D721Med (cell line): Measurements from ENCODE around the gene AOAH.
"Not testable (repeated sequence)": the region's sequence is repeated elsewhere in the genome, so short reads cannot be mapped to it uniquely, and the experiment has no call there.

Experiments
- DNase-seq: peaks from one replicate; pipeline ENCODE4 v3.0.0; 2011; ENCODE audit warnings: low spot score; ENCODE audit not compliant: insufficient read length
- FAIRE-seq: peaks from 2 replicates; lab custom pipeline; 2011; peaks lifted over from hg19 to GRCh38; lab: Jason Lieb, UNC
- TF ChIP-seq, protein P1 (sequence below): IDR thresholded peaks from 2 replicates; pipeline ENCODE4 v1.5.1; 2012; ENCODE audit warnings: mild to moderate bottlenecking, control low read depth; ENCODE audit not compliant: insufficient read depth; ENCODE audit errors: missing control alignments

AOAH gene

GRCh38 chr7:36496576-36496975 is 227.7 kb downstream of the AOAH start:
- FAIRE-seq = no peak
- TF ChIP-seq, protein P1, sequence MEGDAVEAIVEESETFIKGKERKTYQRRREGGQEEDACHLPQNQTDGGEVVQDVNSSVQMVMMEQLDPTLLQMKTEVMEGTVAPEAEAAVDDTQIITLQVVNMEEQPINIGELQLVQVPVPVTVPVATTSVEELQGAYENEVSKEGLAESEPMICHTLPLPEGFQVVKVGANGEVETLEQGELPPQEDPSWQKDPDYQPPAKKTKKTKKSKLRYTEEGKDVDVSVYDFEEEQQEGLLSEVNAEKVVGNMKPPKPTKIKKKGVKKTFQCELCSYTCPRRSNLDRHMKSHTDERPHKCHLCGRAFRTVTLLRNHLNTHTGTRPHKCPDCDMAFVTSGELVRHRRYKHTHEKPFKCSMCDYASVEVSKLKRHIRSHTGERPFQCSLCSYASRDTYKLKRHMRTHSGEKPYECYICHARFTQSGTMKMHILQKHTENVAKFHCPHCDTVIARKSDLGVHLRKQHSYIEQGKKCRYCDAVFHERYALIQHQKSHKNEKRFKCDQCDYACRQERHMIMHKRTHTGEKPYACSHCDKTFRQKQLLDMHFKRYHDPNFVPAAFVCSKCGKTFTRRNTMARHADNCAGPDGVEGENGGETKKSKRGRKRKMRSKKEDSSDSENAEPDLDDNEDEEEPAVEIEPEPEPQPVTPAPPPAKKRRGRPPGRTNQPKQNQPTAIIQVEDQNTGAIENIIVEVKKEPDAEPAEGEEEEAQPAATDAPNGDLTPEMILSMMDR = no peak
- no peak for DNase-seq

- no peak for FAIRE-seq
These were observed 233.0 kb downstream of the AOAH start for GRCh38 chr7:36491317-36491716.

DNA sequence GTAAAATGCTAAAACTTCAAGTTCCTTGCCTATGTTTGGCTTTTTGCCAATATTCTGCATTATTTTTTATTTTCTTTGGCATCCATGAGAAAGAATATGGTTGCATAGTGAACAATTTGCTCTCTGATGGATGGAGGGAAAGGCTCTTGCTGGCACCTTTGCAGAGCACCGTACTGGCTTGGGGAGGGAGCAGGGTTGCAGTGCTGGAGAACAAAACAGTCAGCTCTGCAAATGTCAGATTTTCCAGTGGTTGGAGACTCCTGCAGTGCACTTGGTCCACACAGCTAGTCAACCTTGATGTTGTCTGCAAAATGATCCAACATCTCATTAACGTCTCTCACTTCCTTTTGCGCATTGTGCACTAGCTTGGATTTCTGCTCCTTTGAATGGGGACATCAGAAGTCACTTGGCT is 233.9 kb downstream of the AOAH start:
- TF ChIP-seq, protein P1 = no peak
- FAIRE-seq (no peak), DNase-seq (no peak)

More at GRCh38 chr7:36491317-36491716, 233.0 kb downstream of the AOAH start:
- no peak for DNase-seq
- TF ChIP-seq, protein P1 = no peak

- not testable (repeated sequence) for DNase-seq, FAIRE-seq
These were observed 235.6 kb downstream of the AOAH start for GRCh38 chr7:36488672-36489071.

- FAIRE-seq (peak; percentile 96), DNase-seq (no peak)
- TF ChIP-seq, protein P1 = peak; percentile 92
These were observed 236.4 kb downstream of the AOAH start for GRCh38 chr7:36487756-36488336.

- DNase-seq (no peak), FAIRE-seq (no peak)
- TF ChIP-seq, protein P1 = no peak
These were observed 238.0 kb downstream of the AOAH start for GRCh38 chr7:36486336-36486735.

DNA sequence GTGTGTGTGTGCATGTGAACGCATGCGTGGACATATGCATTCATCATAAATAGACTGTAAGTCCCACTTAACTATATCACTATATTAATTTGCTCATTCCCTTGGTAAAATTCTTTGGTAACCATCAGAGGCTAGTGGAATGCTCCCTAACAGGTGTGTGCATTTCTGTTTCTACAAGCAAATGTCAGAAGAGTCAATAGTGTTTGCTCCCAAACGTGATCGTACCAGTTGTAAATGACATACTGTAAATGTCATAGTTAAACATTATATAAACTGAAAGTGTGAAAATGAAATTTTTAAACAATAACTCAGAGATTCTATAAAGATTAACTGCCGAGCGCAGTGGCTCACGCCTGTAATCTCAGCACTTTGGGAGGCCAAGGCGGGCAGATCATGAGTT is 240.0 kb downstream of the AOAH start:
- TF ChIP-seq, protein P1 = no peak
- no peak for FAIRE-seq
- no peak for DNase-seq

- DNase-seq, FAIRE-seq: not testable (repeated sequence)
These were observed 240.4 kb downstream of the AOAH start for GRCh38 chr7:36483853-36484252.
